ENCODE measurements around the gene UNC13C.
"Not testable (repeated sequence)": the region's sequence is repeated elsewhere in the genome, so short reads cannot be mapped to it uniquely, and the experiment has no call there.

The UNC13C gene

GRCh38 chr15:54307926-54308325, 329.7 kb downstream of the UNC13C start:
- DNase-seq: no peak

- no peak for DNase-seq
Observed at GRCh38 chr15:54312528-54312927, 334.3 kb downstream of the UNC13C start.

DNA sequence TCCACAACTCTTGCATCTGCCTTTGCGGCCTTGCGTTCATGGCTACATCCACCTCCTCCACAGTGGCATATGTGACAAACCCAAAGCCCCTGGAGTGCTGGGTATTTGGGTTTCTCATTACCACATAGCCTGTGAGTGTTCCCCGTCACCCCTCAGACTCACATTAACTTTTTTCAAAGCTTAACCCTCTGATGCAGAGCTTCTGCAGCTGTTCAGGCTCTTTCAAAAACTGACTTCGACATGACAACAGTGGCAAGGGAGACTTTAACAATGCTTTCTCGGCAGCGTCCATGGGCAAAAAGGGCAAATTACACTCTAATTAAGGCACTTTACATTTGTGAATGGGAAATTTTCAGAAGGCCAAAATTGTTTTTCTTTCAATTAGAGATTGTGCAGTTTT, 343.2 kb downstream of the UNC13C start:
- DNase-seq: no peak

- no peak for DNase-seq
Observed at GRCh38 chr15:54322341-54322740, 344.1 kb downstream of the UNC13C start.

DNA sequence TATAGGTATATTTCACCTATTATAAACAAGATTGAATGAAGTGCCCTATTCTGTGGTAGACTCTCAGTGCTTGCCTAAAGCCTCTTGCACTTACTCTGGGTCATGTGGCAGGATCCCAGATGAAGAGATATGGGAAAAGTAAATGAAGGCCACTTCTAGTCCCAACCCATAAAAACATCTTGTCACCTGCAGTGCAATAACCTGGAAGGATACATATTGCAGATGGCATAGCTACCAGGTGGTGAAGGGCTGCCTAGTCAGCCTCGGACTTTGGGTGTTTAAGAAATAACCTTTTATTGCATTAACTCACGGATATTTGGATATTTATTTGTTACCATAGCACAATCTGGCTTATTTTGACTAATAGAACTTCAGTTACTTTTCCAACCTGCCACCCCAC, 367.1 kb downstream of the UNC13C start:
- DNase-seq: no peak

DNA sequence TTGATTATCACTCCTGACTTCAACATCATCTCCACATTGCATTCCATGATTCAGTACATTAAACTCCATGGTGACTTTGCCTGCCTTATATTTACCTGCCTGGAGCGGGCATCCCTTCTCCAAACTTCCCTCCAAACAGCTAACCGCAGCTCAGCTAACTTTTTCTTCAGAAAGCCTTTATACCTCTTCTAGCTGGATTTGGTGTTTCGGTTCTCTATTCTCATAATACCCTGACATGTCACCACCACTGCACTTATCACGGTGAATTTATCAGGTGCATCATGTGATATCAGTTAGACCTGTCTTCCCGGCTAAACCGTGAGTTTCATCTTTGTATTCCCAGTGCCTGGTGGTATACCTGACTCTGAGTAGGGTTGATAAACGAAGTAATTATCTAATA, 367.6 kb downstream of the UNC13C start:
- no peak for DNase-seq

GRCh38 chr15:54347082-54347827, 369.0 kb downstream of the UNC13C start:
- no peak for DNase-seq

DNA sequence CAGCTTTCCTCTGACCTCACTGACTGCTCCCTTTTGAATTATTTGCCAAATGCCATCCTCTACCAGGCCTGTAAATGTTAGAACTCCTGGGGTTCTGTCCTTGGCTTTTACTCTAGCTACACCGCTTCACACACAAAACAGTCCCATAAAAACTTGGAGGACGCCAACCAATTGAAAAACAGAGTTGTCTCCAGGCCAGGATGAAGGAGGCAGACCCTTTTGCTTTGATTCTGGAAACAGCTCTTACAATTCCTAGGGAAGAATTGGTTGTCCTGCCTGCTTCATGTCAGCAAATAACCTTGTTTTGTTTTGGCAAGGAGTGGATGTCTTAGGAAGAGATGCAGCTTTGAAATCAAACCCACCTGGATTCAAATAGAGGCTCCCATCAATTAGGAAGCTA, 375.5 kb downstream of the UNC13C start:
- no peak for DNase-seq

DNA sequence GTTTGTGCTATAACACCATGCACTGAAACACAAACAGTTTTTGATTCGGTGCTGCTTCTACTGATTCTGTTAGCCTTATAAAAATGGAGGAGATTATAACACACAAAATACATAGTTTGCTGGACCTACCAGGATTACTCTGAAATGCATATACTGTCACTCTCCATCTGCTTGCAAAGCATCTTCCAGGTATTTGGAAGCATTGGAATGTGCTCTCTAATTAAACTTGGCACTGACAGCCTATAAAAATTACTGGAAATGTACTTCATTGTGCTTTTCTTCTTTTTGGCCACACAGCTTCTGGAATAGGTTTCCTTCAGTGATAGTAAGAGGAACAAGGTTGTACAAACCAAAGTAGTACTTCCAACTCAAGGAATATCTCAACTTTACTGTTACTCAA, 376.1 kb downstream of the UNC13C start:
- no peak for DNase-seq

GRCh38 chr15:54364961-54365360, 386.7 kb downstream of the UNC13C start:
- no peak for DNase-seq

DNA sequence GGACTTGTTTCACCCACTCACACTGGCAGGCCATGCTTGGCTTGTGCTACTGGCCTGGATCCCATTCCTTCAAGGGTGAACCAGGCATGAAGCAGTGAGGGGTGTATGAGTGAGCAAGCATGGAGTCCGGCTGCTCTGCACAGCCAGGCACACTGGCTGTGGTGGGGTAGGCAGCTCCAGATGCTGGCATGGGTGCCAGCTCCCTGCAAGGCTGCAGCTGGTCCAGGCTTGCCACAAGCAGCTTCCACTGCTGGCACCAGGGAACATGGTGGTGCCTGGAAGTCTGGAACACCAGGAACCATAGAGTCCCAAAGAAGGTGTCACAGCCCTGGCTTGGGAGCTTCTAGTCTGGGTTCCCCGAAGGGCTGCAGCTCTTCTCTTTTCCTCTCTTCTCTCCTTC, 395.1 kb downstream of the UNC13C start:
- no peak for DNase-seq

DNA sequence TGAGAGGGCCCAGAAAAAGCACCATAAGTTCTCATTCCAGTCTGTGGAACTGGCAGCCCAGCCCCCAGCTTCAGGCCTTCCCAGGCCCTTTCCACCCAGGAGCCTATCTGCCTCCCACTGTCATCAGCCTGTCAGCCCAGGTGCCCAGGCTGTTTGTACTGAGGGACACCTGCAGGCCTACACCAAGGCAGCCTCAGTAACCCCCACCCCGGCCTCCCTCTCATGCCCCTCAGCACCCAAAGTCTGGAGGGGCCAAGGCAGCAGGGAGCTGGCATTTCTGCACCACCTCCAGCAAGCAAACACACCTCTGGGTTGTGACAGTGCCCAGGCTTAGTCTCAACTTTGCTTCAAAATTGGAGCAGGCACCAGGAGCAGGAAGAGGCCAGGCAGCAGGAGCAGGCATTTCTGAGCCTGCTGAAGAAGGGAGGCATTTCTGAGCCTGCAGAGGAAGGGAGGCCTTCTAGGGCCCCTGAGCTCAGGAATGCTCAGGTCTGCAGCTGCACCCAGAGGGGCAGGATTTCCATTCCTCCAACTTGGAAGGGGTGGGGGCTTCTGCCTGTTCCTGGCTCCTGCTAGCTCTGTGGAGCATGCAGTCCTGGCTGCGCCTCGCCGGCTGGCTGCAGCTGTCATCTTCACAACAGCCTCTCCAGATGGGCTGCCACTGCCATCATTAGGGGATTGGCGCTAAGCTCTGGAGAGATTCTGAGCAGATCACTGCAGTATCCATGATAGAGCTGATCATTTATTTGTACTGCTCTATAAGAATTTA, 396.1 kb downstream of the UNC13C start:
- no peak for DNase-seq

DNA sequence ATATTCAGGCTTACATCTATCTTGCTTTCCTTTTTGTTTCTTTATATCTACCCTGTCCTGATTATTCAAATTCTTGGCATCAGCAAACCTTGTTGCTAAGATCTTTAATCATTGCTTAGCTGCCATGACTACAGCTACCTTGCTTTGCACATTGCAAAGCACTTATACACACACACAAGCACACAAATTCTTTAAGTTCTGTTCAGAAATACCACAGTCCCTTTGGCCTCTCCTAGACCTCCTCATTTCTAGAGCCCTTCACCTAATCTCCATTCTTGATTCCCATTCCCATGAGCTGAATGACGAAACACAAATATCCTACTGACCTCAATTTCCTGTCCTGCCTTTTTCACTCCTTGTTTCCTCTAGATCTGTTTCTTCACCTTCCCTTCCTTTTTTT, 409.6 kb downstream of the UNC13C start:
- DNase-seq: no peak

- DNase-seq: no peak
Observed at GRCh38 chr15:54388746-54389145, 410.5 kb downstream of the UNC13C start.

DNA sequence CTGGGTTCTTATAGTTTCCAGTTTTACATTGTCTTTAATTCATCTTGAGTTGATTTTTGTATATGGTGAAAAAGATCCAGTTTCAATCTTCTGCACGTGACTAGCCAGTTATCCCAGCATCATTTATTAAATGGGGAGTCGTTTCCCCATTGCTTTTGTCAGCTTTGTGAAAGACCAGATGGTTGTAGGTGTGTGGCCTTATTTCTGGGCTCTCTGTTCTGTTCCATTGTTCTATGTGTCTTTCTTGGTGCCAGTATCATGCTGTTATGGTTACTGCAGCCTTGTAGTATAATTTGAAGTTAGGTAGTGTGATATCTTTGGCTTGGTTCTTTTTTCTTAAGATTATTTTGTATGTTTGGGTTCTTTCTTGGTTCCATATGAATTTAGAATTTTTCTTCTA, 432.2 kb downstream of the UNC13C start:
- DNase-seq: no peak

GRCh38 chr15:54424171-54424570, 445.9 kb downstream of the UNC13C start:
- DNase-seq: no peak

DNA sequence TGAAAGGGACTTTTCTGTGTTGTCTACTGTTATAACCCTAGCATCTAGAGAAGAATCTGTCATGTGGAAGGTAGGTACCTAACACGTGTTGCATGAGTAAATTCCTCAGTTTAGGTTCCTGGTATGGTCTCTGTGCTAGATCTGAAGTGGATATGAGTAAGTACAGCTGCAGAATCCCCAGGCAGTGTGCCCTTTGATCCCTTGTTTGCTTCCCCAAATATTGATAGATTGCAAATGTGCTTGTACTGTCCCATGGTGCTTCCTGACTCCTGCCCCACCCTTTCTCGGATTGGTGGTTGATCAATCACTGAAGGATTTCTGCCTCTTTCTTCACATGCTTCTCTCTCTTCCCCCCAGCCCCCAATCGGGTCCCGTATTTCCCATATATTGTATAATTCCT, 450.4 kb downstream of the UNC13C start:
- no peak for DNase-seq

DNA sequence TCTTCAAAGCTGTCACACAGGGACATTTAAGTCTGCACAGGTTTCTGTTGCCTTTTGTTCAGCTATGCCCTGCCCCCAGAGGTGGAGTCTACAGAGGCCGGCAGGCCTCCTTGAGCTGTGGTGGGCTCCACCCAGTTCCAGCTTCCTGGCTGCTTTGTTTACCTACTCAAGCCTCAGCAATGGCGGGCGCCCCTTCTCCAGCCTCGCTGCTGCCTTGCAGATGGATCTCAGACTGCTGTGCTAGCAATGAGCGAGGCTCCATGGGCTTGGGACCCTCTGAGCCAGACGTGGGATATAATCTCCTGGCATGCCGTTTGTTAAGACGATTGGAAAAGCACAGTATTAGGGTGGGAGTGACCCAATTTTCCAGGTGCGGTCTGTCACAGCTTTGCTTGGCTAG, 472.0 kb downstream of the UNC13C start:
- DNase-seq: not testable (repeated sequence)

DNA sequence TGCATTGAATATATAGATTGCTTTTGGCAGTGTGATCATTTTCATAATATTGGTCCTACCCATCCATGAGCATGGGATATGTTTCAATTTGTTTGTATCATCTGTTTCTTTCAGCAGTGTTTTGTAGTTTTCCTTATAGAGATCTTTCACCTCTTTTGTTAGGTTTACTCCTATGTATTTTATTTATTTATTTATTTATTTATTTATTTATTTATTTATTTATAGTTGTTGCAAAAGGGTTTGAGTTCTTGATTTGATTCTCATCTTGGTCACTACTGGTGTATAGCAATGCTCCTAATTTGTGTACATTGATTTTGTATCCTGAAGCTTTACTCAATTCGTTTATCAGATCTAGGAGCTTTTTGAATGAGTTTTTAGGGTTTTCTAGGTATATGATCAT, 478.2 kb downstream of the UNC13C start:
- DNase-seq: no peak

GRCh38 chr15:54462511-54462913, 484.3 kb downstream of the UNC13C start:
- no peak for DNase-seq

GRCh38 chr15:54481819-54482218, 503.6 kb downstream of the UNC13C start:
- no peak for DNase-seq

DNA sequence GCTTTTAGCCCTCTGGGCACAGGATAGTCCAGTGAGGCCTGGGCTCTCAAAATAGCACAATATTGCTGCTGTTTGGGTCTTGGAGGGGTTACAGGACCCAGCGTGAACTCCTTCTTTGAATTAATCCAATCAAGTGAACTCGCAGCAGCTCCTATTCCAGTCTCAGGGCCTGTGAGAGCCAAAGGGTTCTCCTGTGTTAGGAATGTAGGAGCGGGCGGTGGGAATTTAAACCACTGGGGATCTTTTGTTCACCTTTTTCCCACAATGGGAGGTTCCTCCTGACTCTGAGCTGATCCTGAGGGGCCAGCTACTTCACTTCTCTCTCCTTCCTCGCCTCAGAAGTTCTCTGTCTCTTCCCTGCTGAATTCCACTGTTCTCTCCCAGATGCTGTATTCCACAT, 504.0 kb downstream of the UNC13C start:
- DNase-seq: no peak

DNA sequence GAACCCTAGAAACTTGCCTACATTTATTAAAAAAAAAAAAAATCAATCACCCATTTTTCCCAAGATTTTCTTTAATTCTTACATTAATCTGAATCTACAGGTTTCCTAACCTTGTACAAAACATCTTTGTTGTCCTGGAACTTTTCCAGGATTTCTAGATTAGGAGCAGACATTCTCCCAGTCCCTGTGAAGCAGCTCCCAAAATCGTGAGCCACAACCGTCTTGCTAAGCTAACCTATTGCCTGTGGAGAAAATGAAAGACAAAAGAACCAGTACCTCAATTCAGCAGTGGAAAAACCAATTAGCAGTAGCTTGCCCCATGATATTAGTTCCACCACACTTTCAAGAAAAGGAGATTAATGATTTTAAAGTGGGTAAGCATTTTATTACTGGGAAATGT, 522.1 kb downstream of the UNC13C start:
- no peak for DNase-seq

- no peak for DNase-seq
Observed at GRCh38 chr15:54502416-54503075, 524.3 kb downstream of the UNC13C start.
